ENCODE results near the gene C1orf50.
A peak's percentile ranks its signal among the peaks of the same experiment; 100 is the strongest.
"Not testable (repeated sequence)": the region's sequence is repeated elsewhere in the genome, so short reads cannot be mapped to it uniquely, and the experiment has no call there.

Gene C1orf50

GRCh38 chr1:42766741-42767509 is at the start of gene C1orf50, which contains the start of gene P3H1:
Gene C1orf50, plus strand, starts transcription at chr1:42767249. Its CDS starts 63 bp downstream, at chr1:42767312.
Gene P3H1, minus strand, starts transcription at chr1:42767028. Its CDS starts 57 bp downstream, at chr1:42766971.
- peak; percentile 97 to 99 (median 98) for DNase-seq

GRCh38 chr1:42720868-42721267 is 46.2 kb upstream of the C1orf50 start:
- DNase-seq, result no peak

- DNase-seq, result no peak
Measured at GRCh38 chr1:42721926-42722325, 45.1 kb upstream of the C1orf50 start.

GRCh38 chr1:42722403-42722802 is 44.6 kb upstream of the C1orf50 start:
- not testable (repeated sequence) for DNase-seq

- no peak for DNase-seq
Measured at GRCh38 chr1:42723511-42723910, 43.5 kb upstream of the C1orf50 start.

GRCh38 chr1:42725820-42726219 is 41.2 kb upstream of the C1orf50 start:
- DNase-seq, result not testable (repeated sequence)

- no peak for DNase-seq
Measured at GRCh38 chr1:42730002-42730401, 37.0 kb upstream of the C1orf50 start.

- no peak for DNase-seq
Measured at GRCh38 chr1:42730988-42731387, 36.1 kb upstream of the C1orf50 start.

- DNase-seq, result no peak
Measured at GRCh38 chr1:42731585-42731984, 35.5 kb upstream of the C1orf50 start.

- no peak for DNase-seq
Measured at GRCh38 chr1:42732126-42732680, 34.8 kb upstream of the C1orf50 start.

GRCh38 chr1:42733415-42734200 is 33.4 kb upstream of the C1orf50 start:
- DNase-seq, result no peak

- DNase-seq, result no peak
Measured at GRCh38 chr1:42734201-42735035, 32.6 kb upstream of the C1orf50 start.

- no peak for DNase-seq
Measured at GRCh38 chr1:42735056-42735455, 32.0 kb upstream of the C1orf50 start.

- DNase-seq, result no peak
Measured at GRCh38 chr1:42735477-42736105, 31.5 kb upstream of the C1orf50 start.

- no peak for DNase-seq
Measured at GRCh38 chr1:42736152-42736551, 30.9 kb upstream of the C1orf50 start.

GRCh38 chr1:42736571-42737200 is 30.4 kb upstream of the C1orf50 start:
- DNase-seq, result no peak

- DNase-seq, result no peak
Measured at GRCh38 chr1:42737257-42737656, 29.8 kb upstream of the C1orf50 start.

- DNase-seq, result no peak
Measured at GRCh38 chr1:42737986-42738677, 28.9 kb upstream of the C1orf50 start.

- no peak for DNase-seq
Measured at GRCh38 chr1:42738678-42739226, 28.3 kb upstream of the C1orf50 start.

All from activated naive CD4-positive, alpha-beta T cell (primary cell).